Activated T-helper 1 cell treated with anti-CD3 and anti-CD28 coated beads, Interleukin-2, amount 50 U/mL, for 16 hours (primary cell): ENCODE measurements around the gene SPG11.

Source experiments
- DNase-seq, 2 donors: peaks; one replicate each; pipeline ENCODE4 v3.0.0-alpha.2; 2020; ENCODE audit warnings: low read depth in 1 of 2, low spot score in 1 of 2

The SPG11 gene

DNA sequence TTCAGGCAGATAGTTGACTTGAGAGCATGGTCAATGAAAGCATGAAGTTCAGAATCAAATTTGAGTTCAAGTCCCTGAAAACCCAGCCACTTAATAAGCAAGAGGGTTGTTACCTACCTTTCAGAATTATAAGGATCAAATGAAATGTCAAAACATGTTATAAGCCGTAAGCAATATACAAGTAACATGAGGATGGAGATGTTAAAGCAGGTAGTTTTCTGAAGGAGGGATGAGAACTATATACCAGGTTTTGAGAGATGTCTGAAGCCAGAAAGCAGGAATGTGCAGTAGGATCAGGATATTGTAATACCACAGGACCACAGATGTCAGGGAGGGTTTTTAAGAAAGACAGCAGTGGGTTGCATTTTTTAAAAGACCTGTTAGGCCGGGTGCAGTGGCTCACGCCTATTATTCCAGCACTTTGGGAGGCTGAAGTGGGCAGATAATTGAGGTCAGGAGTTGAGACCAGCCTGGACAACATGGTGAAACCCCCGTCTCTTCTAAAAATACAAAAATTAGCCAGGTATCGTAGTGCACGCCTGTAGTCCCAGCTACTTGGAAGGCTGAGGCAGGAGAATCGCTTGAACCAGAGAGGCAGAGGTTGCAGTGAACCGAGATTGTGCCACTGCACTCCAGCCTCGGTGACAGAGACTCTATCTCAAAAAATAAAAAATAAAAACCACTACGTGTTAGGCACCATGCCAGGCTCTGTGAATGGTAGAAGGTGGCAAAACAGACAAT lies 133.4 kb downstream of the SPG11 start:
- DNase-seq, result no peak

DNA sequence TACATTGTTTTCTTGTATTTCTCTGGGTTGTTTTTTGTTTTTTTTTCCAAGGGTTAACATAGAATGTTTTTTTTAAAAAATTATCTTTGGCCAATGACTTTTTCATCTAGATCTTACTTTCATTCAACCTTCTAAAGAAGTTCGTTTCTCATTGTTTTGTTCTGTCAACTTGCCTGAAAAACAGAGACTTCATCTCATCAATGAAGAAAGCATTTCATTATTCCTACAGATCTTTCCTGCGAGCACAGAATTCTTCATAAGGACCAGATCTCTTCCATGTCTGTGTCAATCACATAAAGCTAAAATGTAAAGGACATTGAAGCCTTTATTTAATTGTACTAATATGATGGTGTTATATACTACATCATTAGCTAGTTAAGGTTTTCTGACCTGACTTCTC lies 136.2 kb downstream of the SPG11 start:
- DNase-seq, result no peak

- DNase-seq, result no peak
These were observed 138.4 kb downstream of the SPG11 start for GRCh38 chr15:44525018-44525417.

- DNase-seq, result no peak
These were observed 143.9 kb downstream of the SPG11 start for GRCh38 chr15:44519537-44519936.

DNA sequence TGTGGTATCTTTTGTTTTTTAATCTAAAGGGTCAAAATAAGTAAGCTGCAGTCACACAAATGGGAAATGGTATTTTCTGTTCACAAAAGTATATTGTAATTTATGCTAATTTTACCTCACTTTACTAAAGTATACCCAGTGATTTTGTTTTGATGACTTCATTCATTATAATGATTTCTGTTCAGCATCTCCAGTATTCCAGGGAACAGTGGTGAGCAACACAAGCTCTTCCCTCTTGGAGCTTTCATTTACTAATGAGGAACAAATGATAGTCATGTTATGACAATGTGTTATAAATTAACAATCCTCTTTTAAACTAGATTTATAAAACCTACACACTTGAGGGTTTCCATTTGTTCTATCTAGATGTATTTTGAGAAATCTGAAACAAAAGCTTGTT lies 147.0 kb downstream of the SPG11 start:
- DNase-seq, result no peak
